DMS79 (cell line): Measurements from ENCODE around the gene ITGA2.

Experiments used
- DNase-seq: peaks from one replicate; lab custom pipeline; 2025; lab: John Stamatoyannopoulos, UW

The ITGA2 gene

GRCh38 chr5:53017794-53018391, 28.7 kb downstream of the ITGA2 start:
- no peak for DNase-seq

- no peak for DNase-seq
These were observed 30.2 kb downstream of the ITGA2 start for GRCh38 chr5:53019320-53019719.

- no peak for DNase-seq
These were observed 33.9 kb downstream of the ITGA2 start for GRCh38 chr5:53022930-53023511.

GRCh38 chr5:53023969-53024368, 34.8 kb downstream of the ITGA2 start:
- no peak for DNase-seq

GRCh38 chr5:53024535-53024934, 35.4 kb downstream of the ITGA2 start:
- DNase-seq = no peak

- DNase-seq = no peak
These were observed 36.3 kb downstream of the ITGA2 start for GRCh38 chr5:53025487-53025886.

- DNase-seq = peak; percentile 33
These were observed 38.8 kb downstream of the ITGA2 start for GRCh38 chr5:53027913-53028312.

GRCh38 chr5:53029608-53030007, 40.5 kb downstream of the ITGA2 start:
- no peak for DNase-seq

- no peak for DNase-seq
These were observed 41.7 kb downstream of the ITGA2 start for GRCh38 chr5:53030893-53031292.

GRCh38 chr5:53031695-53032096, 42.5 kb downstream of the ITGA2 start:
- DNase-seq = no peak

GRCh38 chr5:53032188-53032587, 43.0 kb downstream of the ITGA2 start:
- no peak for DNase-seq

- DNase-seq = no peak
These were observed 45.7 kb downstream of the ITGA2 start for GRCh38 chr5:53034832-53035231.

GRCh38 chr5:53035868-53036381, 46.8 kb downstream of the ITGA2 start:
- DNase-seq = no peak

- no peak for DNase-seq
These were observed 48.1 kb downstream of the ITGA2 start for GRCh38 chr5:53037141-53037859.

- no peak for DNase-seq
These were observed 49.2 kb downstream of the ITGA2 start for GRCh38 chr5:53038196-53038847.

- no peak for DNase-seq
These were observed 50.7 kb downstream of the ITGA2 start for GRCh38 chr5:53039855-53040254.

- no peak for DNase-seq
These were observed 52.0 kb downstream of the ITGA2 start for GRCh38 chr5:53041071-53041692.

- no peak for DNase-seq
These were observed 52.6 kb downstream of the ITGA2 start for GRCh38 chr5:53041740-53042139.

GRCh38 chr5:53045263-53045662, 56.1 kb downstream of the ITGA2 start:
- no peak for DNase-seq

GRCh38 chr5:53048248-53048647, 59.1 kb downstream of the ITGA2 start:
- DNase-seq = no peak

GRCh38 chr5:53052499-53052898, 63.3 kb downstream of the ITGA2 start:
- no peak for DNase-seq

GRCh38 chr5:53053364-53053763, 64.2 kb downstream of the ITGA2 start:
- DNase-seq = no peak
